DND-41 (cell line): ENCODE data around the gene LCE7A.

Experiments used
- ATAC-seq: fragments of 200-7000 bp; cut with Tn5 transposase; 3 replicates; pipeline ENCODE4 v1.9.1; 2021; ENCODE audit warnings: low read depth; ENCODE audit not compliant: insufficient read depth
- DNase-seq: peaks from one replicate; pipeline ENCODE4 v3.0.0-alpha.2; 2020
- H2AFZ ChIP-seq: 2 replicates; pipeline ENCODE4 v1.6.0; 2012; ENCODE audit warnings: low read depth, low read length
- H3K27ac ChIP-seq: 2 replicates; pipeline ENCODE4 v1.5.1; 2012; ENCODE audit warnings: low read length, inconsistent platforms
- H3K27me3 ChIP-seq: fragments of 200-600 bp; sonication (generic); 2 replicates; pipeline ENCODE4 v1.6.0; 2012; ENCODE audit warnings: low read length, mild to moderate bottlenecking, inconsistent platforms; ENCODE audit not compliant: insufficient read depth, poor library complexity
- H3K36me3 ChIP-seq: 2 replicates; pipeline ENCODE4 v1.5.1; 2012; ENCODE audit warnings: low read length, inconsistent platforms; ENCODE audit not compliant: insufficient read depth
- H3K4me1 ChIP-seq: 2 replicates; pipeline ENCODE4 v1.5.1; 2012; ENCODE audit warnings: mild to moderate bottlenecking, low read length; ENCODE audit not compliant: insufficient read depth
- H3K4me2 ChIP-seq: 2 replicates; pipeline ENCODE4 v1.6.0; 2012; ENCODE audit warnings: mild to moderate bottlenecking, moderate library complexity, low read length, inconsistent platforms; ENCODE audit not compliant: insufficient read depth
- H3K4me3 ChIP-seq, 2 experiments: fragments of 200-600 bp in 1 of 2; shearing (Covaris generic) in 1 of 2; 2 replicates each; pipeline ENCODE4 v1.5.1; 2012 to 2016; ENCODE audit warnings: inconsistent platforms in 2 of 2, low read length in 2 of 2, mild to moderate bottlenecking in 2 of 2, low read depth in 1 of 2, moderate library complexity in 1 of 2
- H3K79me2 ChIP-seq: 2 replicates; pipeline ENCODE4 v1.6.0; 2012; ENCODE audit warnings: low read length, inconsistent platforms; ENCODE audit not compliant: insufficient read depth
- H3K9ac ChIP-seq: 2 replicates; pipeline ENCODE4 v1.6.0; 2012; ENCODE audit warnings: low read depth, mild to moderate bottlenecking, inconsistent platforms, low read length, moderate library complexity
- H3K9me3 ChIP-seq: 2 replicates; pipeline ENCODE4 v1.5.1; 2012; ENCODE audit warnings: low read length, moderate library complexity, mild to moderate bottlenecking, inconsistent platforms; ENCODE audit not compliant: insufficient read depth, severe bottlenecking
- H4K20me1 ChIP-seq: 2 replicates; pipeline ENCODE4 v1.6.0; 2012; ENCODE audit warnings: low read length; ENCODE audit not compliant: insufficient read depth
- EZH2 ChIP-seq: IDR thresholded peaks from 3 replicates; pipeline ENCODE4 v1.6.1; 2012; ENCODE audit warnings: borderline replicate concordance, low read depth, mild to moderate bottlenecking, moderate library complexity, low read length, inconsistent platforms; ENCODE audit not compliant: severe bottlenecking
- TF ChIP-seq, protein P1 (sequence below): IDR thresholded peaks from 2 replicates; pipeline ENCODE4 v1.5.1; 2012; ENCODE audit warnings: borderline replicate concordance, low read length, moderate library complexity, mild to moderate bottlenecking; ENCODE audit not compliant: poor library complexity, severe bottlenecking; ENCODE audit errors: extremely low read depth

LCE7A gene

DNA sequence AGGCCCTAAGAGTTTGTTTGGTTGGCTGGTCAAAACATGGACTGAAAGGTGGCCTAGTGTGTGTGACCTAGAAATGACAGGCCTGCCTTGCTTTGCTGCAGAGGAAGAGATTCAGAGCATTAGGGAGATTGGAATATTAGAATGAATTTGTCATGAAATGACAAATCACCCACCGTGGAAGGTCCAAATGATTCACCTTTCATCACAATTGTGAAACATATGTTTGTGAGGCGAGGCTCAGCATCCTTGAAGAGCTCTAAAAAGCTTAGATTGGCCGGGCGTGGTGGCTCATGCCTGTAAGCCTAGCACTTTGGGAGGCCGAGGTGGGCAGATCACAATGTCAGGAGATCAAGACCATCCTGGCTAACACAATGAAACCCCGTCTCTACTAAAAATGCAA is 42.5 kb upstream of the LCE7A start:
- Histone ChIP-seq H3K9ac (no peak overlapping the region), H3K4me1 (no peaks in the 10 kb centered on the region), H3K79me2 (no peaks in the 10 kb centered on the region), H4K20me1 (no peaks in the 10 kb centered on the region), H3K27me3 (no peaks in the 10 kb centered on the region), H3K27ac (no peak overlapping the region), H3K4me2 (no peak overlapping the region), H3K36me3 (no peaks in the 10 kb centered on the region), H2AFZ (no peak overlapping the region), H3K4me3 (no peak overlapping the region), H3K9me3 (no peaks in the 10 kb centered on the region)
- DNase-seq (no peak), ATAC-seq (no peak)
- TF ChIP-seq, protein P1, sequence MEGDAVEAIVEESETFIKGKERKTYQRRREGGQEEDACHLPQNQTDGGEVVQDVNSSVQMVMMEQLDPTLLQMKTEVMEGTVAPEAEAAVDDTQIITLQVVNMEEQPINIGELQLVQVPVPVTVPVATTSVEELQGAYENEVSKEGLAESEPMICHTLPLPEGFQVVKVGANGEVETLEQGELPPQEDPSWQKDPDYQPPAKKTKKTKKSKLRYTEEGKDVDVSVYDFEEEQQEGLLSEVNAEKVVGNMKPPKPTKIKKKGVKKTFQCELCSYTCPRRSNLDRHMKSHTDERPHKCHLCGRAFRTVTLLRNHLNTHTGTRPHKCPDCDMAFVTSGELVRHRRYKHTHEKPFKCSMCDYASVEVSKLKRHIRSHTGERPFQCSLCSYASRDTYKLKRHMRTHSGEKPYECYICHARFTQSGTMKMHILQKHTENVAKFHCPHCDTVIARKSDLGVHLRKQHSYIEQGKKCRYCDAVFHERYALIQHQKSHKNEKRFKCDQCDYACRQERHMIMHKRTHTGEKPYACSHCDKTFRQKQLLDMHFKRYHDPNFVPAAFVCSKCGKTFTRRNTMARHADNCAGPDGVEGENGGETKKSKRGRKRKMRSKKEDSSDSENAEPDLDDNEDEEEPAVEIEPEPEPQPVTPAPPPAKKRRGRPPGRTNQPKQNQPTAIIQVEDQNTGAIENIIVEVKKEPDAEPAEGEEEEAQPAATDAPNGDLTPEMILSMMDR: no peak
- no peak for TF ChIP-seq EZH2

DNA sequence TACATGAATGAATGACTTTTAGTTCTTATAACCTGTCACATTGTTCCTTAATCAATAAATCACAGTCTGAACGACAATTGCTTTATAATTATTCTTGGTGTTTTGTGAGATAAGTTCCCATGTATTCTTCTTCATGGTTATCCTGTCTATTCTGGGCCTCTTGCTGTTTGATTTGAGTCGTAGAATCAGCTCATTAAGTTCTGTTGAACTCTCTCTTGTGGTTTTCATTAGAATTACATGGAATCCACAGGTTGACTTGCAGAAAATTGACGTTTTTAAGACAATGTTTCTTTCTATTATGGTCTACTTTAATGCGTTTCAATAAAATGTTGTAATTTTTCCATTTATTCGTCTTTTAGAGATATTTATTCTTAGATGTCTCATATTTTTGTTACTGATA is 36.5 kb upstream of the LCE7A start:
- TF ChIP-seq, protein P1: no peak
- TF ChIP-seq EZH2: no peak
- H3K4me1 ChIP-seq: no peaks in the 10 kb centered on the region
- no peaks in the 10 kb centered on the region for H3K9me3 ChIP-seq
- no peak overlapping the region for H3K4me2 ChIP-seq
- ATAC-seq: no peak
- H3K27ac ChIP-seq: no peak overlapping the region
- no peaks in the 10 kb centered on the region for H3K79me2 ChIP-seq
- no peaks in the 10 kb centered on the region for H4K20me1 ChIP-seq
- H2AFZ ChIP-seq: no peak overlapping the region
- no peak overlapping the region for H3K4me3 ChIP-seq
- H3K36me3 ChIP-seq: no peaks in the 10 kb centered on the region
- no peak overlapping the region for H3K9ac ChIP-seq
- DNase-seq: no peak
- H3K27me3 ChIP-seq: peaks cover 15% of the 10 kb centered on the region

DNA sequence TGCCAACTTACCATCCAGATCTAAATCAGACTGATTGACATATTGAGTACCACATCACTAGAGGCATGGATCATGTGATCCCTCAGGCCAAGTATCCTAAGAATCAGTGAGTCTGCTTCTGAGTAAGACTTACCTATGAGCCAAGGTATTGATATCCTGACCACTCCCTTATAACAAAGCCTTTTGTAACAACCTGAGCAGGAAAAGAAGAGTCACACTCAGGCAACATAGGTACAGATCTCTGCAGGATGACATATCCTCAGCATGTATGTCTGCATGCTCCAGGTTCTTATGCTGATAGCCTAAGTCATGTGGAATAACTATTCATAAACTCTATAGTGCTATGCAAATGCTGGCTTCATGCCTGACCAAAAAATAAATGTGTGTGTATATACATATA is 34.8 kb upstream of the LCE7A start:
- Histone ChIP-seq H3K4me2 (no peak overlapping the region), H3K27ac (no peak overlapping the region), H3K9me3 (no peaks in the 10 kb centered on the region), H3K4me1 (no peaks in the 10 kb centered on the region), H3K79me2 (no peaks in the 10 kb centered on the region), H3K9ac (no peak overlapping the region), H3K4me3 (no peak overlapping the region), H3K27me3 (peaks cover 15% of the 10 kb centered on the region), H4K20me1 (no peaks in the 10 kb centered on the region), H2AFZ (no peak overlapping the region), H3K36me3 (no peaks in the 10 kb centered on the region)
- DNase-seq (no peak), ATAC-seq (no peak)
- TF ChIP-seq, protein P1: no peak
- TF ChIP-seq EZH2: no peak

DNA sequence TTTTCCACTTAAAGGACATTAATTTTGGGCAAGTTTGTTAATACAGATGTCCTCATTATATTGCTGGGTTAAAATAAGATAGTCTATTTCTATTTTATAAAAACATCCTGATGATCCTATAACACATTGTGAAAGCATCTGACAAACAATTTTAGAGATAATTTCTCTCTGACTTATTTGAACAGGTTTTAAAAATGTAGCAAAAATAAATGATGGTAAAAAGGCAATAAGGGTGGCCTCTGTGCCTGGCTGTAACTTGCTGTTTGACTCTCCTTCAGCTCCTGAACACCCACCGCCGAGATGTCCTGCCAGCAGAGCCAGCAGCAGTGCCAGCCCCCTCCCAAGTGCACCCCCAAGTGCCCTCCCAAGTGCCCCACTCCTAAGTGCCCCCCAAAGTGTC is 32.6 kb upstream of the LCE7A start, which contains the start of gene LCE1A:
Gene LCE1A (plus strand): TSS at position 301 of the 400 bp plus-strand sequence. CDS start 0 bp downstream, at position 301.
- no peaks in the 10 kb centered on the region for H3K79me2 ChIP-seq
- H3K4me1 ChIP-seq: no peaks in the 10 kb centered on the region
- ATAC-seq (no peak), DNase-seq (no peak)
- H3K27ac ChIP-seq: no peak within 1 kb of the TSS
- H4K20me1 ChIP-seq: no peaks in the 10 kb centered on the region
- no peak within 1 kb of the TSS for H3K9ac ChIP-seq
- no peak within 1 kb of the TSS for H3K4me3 ChIP-seq
- H3K36me3 ChIP-seq: no peaks in the 10 kb centered on the region
- H3K4me2 ChIP-seq: no peak within 1 kb of the TSS
- no peak for TF ChIP-seq EZH2
- TF ChIP-seq, protein P1: no peak
- H3K27me3 ChIP-seq: peaks cover 15% of the 10 kb centered on the region
- no peaks in the 10 kb centered on the region for H3K9me3 ChIP-seq
- H2AFZ ChIP-seq: no peak within 1 kb of the TSS
